ENCODE results near the gene DNAJC12.
"Not testable (repeated sequence)": the region's sequence is repeated elsewhere in the genome, so short reads cannot be mapped to it uniquely, and the experiment has no call there.

The DNAJC12 gene

DNA sequence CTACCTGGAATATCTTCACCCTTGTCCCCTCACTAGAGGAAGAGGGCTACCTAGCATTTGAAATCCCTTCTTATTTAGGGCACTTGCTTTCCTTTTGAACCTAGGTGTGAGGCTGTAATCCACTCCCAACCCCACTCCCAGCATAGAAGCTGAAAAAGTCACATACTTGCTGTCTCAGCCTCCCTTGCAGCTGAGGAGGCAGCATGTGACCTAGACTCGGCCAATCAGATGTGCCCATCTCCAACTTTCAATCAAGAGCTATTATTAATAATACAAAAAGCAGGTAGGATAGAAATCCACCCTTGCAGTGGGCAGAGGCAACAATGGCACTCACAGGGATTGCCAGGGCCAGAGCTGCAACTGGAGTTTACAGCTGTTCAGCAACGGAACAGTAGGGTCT is 70.7 kb downstream of the DNAJC12 start:
- Histone ChIP-seq H3K27ac (ENCODE audit: low read depth, low read length) (no peak overlapping the region), H3K27me3 (ENCODE audit: control insufficient read depth, insufficient read depth, low read length) (no peaks in the 10 kb centered on the region), H3K4me1 (ENCODE audit: control insufficient read depth, insufficient read depth, low read length) (no peaks in the 10 kb centered on the region), H3K9ac (ENCODE audit: low read length) (no peak overlapping the region), H3K36me3 (ENCODE audit: control insufficient read depth, insufficient read depth, low read length) (no peaks in the 10 kb centered on the region), H3K4me3 (ENCODE audit: low read length) (no peak overlapping the region)

DNA sequence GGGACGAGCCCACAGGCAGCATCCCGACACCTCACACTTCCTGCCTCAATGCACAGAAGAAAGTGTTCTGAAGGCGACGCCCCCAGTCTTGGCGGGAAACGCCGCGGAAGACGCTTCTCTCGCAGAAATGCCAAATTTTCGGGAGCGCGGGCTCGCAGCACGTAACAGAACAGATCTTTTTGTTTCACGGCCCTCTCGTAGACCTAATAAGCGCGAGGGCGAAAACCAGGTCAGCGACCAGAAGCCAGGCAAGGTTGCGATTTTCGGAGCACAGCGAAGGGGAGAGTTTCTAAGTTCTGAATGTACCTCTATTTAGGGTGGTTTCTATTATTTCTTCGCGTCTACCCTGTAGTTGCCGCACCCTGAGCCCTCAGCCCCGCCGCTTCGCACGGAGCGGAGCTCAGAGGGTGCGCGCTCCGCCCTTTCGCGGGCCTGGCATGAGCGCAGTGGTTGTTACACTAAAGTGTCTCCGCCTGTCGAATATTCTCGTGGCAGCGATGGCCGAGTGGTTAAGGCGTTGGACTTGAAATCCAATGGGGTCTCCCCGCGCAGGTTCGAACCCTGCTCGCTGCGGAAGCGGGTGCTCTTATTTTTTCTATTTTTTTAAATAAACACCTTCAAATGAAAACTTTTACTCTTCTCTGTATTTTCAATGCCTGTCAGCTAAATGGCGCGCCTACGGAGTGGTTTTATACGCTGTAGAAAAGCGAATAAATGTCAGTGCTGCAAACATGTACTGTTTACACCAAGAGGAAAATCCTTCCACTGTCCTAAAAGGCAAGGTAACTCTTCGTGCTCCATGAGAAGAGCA is 73.8 kb downstream of the DNAJC12 start:
- Histone ChIP-seq H3K4me1 (ENCODE audit: control insufficient read depth, insufficient read depth, low read length) (no peaks in the 10 kb centered on the region), H3K27me3 (ENCODE audit: control insufficient read depth, insufficient read depth, low read length) (no peaks in the 10 kb centered on the region), H3K27ac (ENCODE audit: low read depth, low read length) (peak overlapping the region; percentile 98), H3K4me3 (ENCODE audit: low read length) (peak overlapping the region; percentile 98), H3K36me3 (ENCODE audit: control insufficient read depth, insufficient read depth, low read length) (no peaks in the 10 kb centered on the region), H3K9ac (ENCODE audit: low read length) (peak overlapping the region; percentile 85)

- Histone ChIP-seq H3K27me3 (ENCODE audit: control insufficient read depth, insufficient read depth, low read length) (no peaks in the 10 kb centered on the region), H3K4me1 (ENCODE audit: control insufficient read depth, insufficient read depth, low read length) (no peaks in the 10 kb centered on the region), H3K9ac (ENCODE audit: low read length) (peak overlapping the region; percentile 89), H3K4me3 (ENCODE audit: low read length) (peak overlapping the region; percentile 98), H3K27ac (ENCODE audit: low read depth, low read length) (peak overlapping the region; percentile 98), H3K36me3 (ENCODE audit: control insufficient read depth, insufficient read depth, low read length) (no peaks in the 10 kb centered on the region)
These were observed 74.4 kb downstream of the DNAJC12 start for GRCh38 chr10:67763499-67764011.

GRCh38 chr10:67762567-67762966 is 75.4 kb downstream of the DNAJC12 start:
- H3K9ac ChIP-seq (ENCODE audit: low read length); H3K27ac ChIP-seq (ENCODE audit: low read depth, low read length); H3K4me3 ChIP-seq (ENCODE audit: low read length); H3K4me1 ChIP-seq (ENCODE audit: control insufficient read depth, insufficient read depth, low read length); H3K27me3 ChIP-seq (ENCODE audit: control insufficient read depth, insufficient read depth, low read length); H3K36me3 ChIP-seq (ENCODE audit: control insufficient read depth, insufficient read depth, low read length): not testable (repeated sequence)

DNA sequence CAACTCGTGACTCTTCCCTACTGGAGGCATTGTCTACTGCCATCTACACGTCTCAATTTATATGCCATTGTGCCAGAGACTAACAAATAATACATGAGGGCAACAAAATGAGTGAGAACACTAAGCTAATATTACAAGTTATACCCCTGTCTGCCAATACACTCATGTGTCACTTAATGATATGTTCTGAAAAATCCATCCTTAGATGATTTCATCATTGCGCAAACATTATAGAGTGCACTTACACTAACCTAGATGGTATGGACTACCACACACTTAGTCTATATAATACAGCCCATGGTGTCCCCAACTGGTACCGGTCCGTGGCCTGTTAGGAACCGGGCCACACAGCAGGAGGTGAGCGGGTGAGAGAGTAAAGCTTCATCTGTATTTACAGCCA is 77.7 kb downstream of the DNAJC12 start:
- H3K4me1 ChIP-seq (ENCODE audit: control insufficient read depth, insufficient read depth, low read length) = no peaks in the 10 kb centered on the region
- H3K36me3 ChIP-seq (ENCODE audit: control insufficient read depth, insufficient read depth, low read length) = no peaks in the 10 kb centered on the region
- no peaks in the 10 kb centered on the region for H3K27me3 ChIP-seq (ENCODE audit: control insufficient read depth, insufficient read depth, low read length)
- H3K27ac ChIP-seq (ENCODE audit: low read depth, low read length) = no peak overlapping the region
- no peak overlapping the region for H3K4me3 ChIP-seq (ENCODE audit: low read length)
- no peak overlapping the region for H3K9ac ChIP-seq (ENCODE audit: low read length)

All from rectal smooth muscle tissue (tissue), 1 donor.